Thyroid gland (tissue), 4 donors: ENCODE results near the gene SORCS2.

ENCODE experiments used
- POLR2A ChIP-seq, 2 donors: fragments of 450-650 bp; IDR thresholded peaks; one replicate each; pipeline ENCODE4 v1.6.1; 2017; ENCODE audit warnings: antibody characterized with exemption in 2 of 2, mild to moderate bottlenecking in 2 of 2, moderate library complexity in 1 of 2
- TF ChIP-seq, protein P1 (sequence below), 6 experiments: fragments of 200-600 bp in 3 of 6; fragments of 450-650 bp in 3 of 6; sonication (generic) in 3 of 6; IDR thresholded peaks; one replicate each; pipeline ENCODE4 v1.5.1; 2016 to 2019; ENCODE audit warnings: antibody characterized with exemption in 6 of 6, mild to moderate bottlenecking in 2 of 6, inconsistent platforms in 1 of 6, moderate library complexity in 1 of 6

DNA sequence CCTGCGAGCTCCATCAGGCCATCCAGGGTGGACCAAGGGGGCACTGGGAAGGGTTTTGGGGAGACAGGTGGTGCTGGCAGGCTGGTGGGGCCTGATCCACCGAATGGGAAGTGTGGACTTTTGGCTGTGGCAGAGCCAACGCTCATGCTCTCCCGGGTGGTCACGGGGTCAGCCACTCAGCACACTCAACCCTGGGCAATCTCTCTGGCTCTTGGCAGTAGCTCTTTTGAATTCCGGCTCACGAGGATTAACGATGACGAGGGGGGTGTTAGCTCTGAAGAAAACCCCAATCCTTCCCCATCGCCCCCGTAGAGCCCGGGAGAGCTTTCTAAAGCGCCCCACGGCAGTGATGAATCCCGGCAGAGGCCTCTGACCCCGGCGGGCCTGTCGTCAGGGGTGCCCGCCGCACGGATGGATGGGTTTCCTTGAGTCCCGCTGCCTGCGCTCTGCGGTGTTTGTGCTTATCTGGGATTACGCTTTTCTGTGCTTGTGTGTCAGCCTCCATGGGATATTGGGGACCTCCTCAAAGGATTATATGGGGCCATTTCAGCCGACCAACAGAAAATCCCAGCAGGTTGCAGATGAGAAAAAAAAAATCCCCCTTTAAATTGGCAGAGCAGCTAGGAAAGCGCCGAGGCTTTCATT is 399.2 kb downstream of the SORCS2 start:
- TF ChIP-seq POLR2A (IDR thresholded peaks at IDR 0.05): no peak
- TF ChIP-seq, protein P1, sequence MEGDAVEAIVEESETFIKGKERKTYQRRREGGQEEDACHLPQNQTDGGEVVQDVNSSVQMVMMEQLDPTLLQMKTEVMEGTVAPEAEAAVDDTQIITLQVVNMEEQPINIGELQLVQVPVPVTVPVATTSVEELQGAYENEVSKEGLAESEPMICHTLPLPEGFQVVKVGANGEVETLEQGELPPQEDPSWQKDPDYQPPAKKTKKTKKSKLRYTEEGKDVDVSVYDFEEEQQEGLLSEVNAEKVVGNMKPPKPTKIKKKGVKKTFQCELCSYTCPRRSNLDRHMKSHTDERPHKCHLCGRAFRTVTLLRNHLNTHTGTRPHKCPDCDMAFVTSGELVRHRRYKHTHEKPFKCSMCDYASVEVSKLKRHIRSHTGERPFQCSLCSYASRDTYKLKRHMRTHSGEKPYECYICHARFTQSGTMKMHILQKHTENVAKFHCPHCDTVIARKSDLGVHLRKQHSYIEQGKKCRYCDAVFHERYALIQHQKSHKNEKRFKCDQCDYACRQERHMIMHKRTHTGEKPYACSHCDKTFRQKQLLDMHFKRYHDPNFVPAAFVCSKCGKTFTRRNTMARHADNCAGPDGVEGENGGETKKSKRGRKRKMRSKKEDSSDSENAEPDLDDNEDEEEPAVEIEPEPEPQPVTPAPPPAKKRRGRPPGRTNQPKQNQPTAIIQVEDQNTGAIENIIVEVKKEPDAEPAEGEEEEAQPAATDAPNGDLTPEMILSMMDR (IDR thresholded peaks at IDR 0.05): no peak
